T follicular helper cell (primary cell): Measurements from ENCODE around the gene SLC38A2.

Experiments used
- DNase-seq: peaks from one replicate; pipeline ENCODE4 v3.0.0-alpha.2; 2020; ENCODE audit warnings: low read depth

Gene SLC38A2

GRCh38 chr12:46395388-46395787 is 22.8 kb upstream of the SLC38A2 start:
- DNase-seq = no peak

GRCh38 chr12:46391630-46392029 is 19.1 kb upstream of the SLC38A2 start:
- no peak for DNase-seq

- no peak for DNase-seq
Measured at GRCh38 chr12:46390881-46391280, 18.3 kb upstream of the SLC38A2 start.

- no peak for DNase-seq
Measured at GRCh38 chr12:46390304-46390703, 17.7 kb upstream of the SLC38A2 start.

- DNase-seq = no peak
Measured at GRCh38 chr12:46389031-46389616, 16.6 kb upstream of the SLC38A2 start.

GRCh38 chr12:46388427-46389021 is 16.0 kb upstream of the SLC38A2 start:
- no peak for DNase-seq

GRCh38 chr12:46387670-46388069 is 15.1 kb upstream of the SLC38A2 start:
- no peak for DNase-seq

- DNase-seq = no peak
Measured at GRCh38 chr12:46386877-46387629, 14.5 kb upstream of the SLC38A2 start.

GRCh38 chr12:46386360-46386867 is 13.8 kb upstream of the SLC38A2 start:
- no peak for DNase-seq

- no peak for DNase-seq
Measured at GRCh38 chr12:46385438-46385837, 12.9 kb upstream of the SLC38A2 start.

- DNase-seq = no peak
Measured at GRCh38 chr12:46384451-46385309, 12.1 kb upstream of the SLC38A2 start.

- peak; percentile 75 for DNase-seq
Measured at GRCh38 chr12:46383654-46384450, 11.3 kb upstream of the SLC38A2 start.

GRCh38 chr12:46382964-46383653 is 10.5 kb upstream of the SLC38A2 start:
- peak; percentile 89 for DNase-seq

- DNase-seq = no peak
Measured at GRCh38 chr12:46382408-46382963, 9.9 kb upstream of the SLC38A2 start.

- DNase-seq = no peak
Measured at GRCh38 chr12:46380881-46381280, 8.3 kb upstream of the SLC38A2 start.

GRCh38 chr12:46380022-46380796 is 7.6 kb upstream of the SLC38A2 start:
- DNase-seq = no peak

GRCh38 chr12:46379352-46379751 is 6.8 kb upstream of the SLC38A2 start:
- DNase-seq = no peak

- no peak for DNase-seq
Measured at GRCh38 chr12:46378530-46378929, 6.0 kb upstream of the SLC38A2 start.

- no peak for DNase-seq
Measured at GRCh38 chr12:46377678-46378077, 5.1 kb upstream of the SLC38A2 start.

- no peak for DNase-seq
Measured at GRCh38 chr12:46376579-46376978, 4.0 kb upstream of the SLC38A2 start.
